ENCODE results near the gene IP6K2. TPM values are rescaled to one million over a fixed set of nuclear protein-coding genes. Genes with fewer than 3 reads are reported as not detected.

The IP6K2 gene
- total and polyA plus RNA-seq, 2 of the 8 experiments (the other 6 are each of a cell fraction or from before 2014, with no cell fraction given): 95.8 to 144 TPM

DNA sequence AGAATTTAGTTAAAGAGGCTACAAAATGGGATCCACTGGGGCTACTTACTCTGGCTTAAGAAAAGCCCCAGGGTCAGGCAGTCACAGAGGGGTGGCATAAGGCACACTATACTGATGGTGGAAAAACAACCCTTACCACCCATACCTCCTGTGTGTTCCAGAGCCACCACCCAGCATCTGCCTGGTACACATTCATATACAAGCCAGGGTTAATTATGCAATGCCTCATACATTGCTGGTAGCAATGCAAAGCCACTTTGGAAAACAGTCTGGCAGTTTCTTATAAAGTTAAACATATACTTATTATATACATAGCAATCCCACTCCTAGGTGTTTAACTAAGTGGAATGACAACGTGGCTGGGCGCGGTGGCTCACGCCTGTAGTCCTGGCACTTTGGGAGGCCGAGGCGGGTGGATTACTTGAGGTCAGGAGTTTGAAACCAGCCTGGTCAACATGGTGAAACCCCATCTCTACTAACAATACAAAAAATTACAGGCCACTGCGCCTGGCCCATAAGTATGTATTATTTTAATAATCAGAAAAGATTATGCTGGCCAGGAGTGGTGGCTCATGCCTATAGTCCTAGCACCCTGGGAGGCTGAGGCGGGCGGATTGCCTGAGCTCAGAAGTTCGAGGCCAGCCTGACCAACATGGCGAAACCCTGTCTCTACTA is 16.2 kb downstream of the IP6K2 start:
- H3K23me2 ChIP-seq (ENCODE audit: low read depth, low read length): no peaks in the 10 kb centered on the region
- no peak for TF ChIP-seq CREB1 (IDR thresholded peaks at IDR 0.05)
- no peak for TF ChIP-seq ASH2L (IDR thresholded peaks at IDR 0.05; ENCODE audit: low read length)
- TF ChIP-seq TEAD4 (IDR thresholded peaks at IDR 0.05; ENCODE audit: low read depth, low read length): no peak
- TF ChIP-seq CBX5 (IDR thresholded peaks at IDR 0.05; ENCODE audit: low read depth, low read length): no peak
- no peak for TF ChIP-seq BRCA1 (IDR thresholded peaks at IDR 0.05; ENCODE audit: low read depth, low read length)
- TF ChIP-seq TCF12 (IDR thresholded peaks at IDR 0.05; ENCODE audit: low read depth, low read length): no peak
- no peak for TF ChIP-seq BCL11A (IDR thresholded peaks at IDR 0.05; ENCODE audit: low read depth in 2 of 2, low read length in 2 of 2)
- no peak for TF ChIP-seq EZH2 (IDR thresholded peaks at IDR 0.05; ENCODE audit: low read depth, low read length, severe bottlenecking)
- TF ChIP-seq YY1 (IDR thresholded peaks at IDR 0.05; ENCODE audit: low read depth, low read length): no peak
- TF ChIP-seq KDM1A (IDR thresholded peaks at IDR 0.05; ENCODE audit: borderline replicate concordance, low read length): no peak
- TF ChIP-seq ZNF274 (IDR thresholded peaks at IDR 0.05; ENCODE audit: borderline replicate concordance, extremely low read depth, low read length): no peak
- no peak for TF ChIP-seq SP2 (IDR thresholded peaks at IDR 0.05; ENCODE audit: low read length)
- H2BK15ac ChIP-seq (ENCODE audit: low read length): no peak overlapping the region
- H3K23ac ChIP-seq (ENCODE audit: insufficient read length): no peak overlapping the region
- H3K4ac ChIP-seq (replicated peaks; ENCODE audit: insufficient read length, low read depth, low read length): no peak overlapping the region
- CTCF ChIA-PET (ENCODE audit: partially characterized antibody): no interaction called here
- no peaks in the 10 kb centered on the region for H3K27me3 ChIP-seq (replicated peaks in 1 of 4; ENCODE audit: control insufficient read depth in 3 of 4, extremely low read depth in 1 of 4, insufficient read depth in 3 of 4, low read length in 3 of 4)
- no peak overlapping the region for H4K8ac ChIP-seq (ENCODE audit: extremely low read depth, insufficient read depth, low read length)
- 92% methylated on average over 11 of the region's 11 CpGs; no CpG with 5 or more reads in 1 of the 2 experiments for WGBS, 2 experiments (ENCODE audit: extremely low coverage in 1 of 2, insufficient coverage in 1 of 2, insufficient read length in 1 of 2, insufficient replicate concordance in 2 of 2, low coverage in 1 of 2, low lambda C conversion rate in 2 of 2, missing lambda C conversion rate in 1 of 2)
- H3K14ac ChIP-seq (ENCODE audit: insufficient read length): no peak overlapping the region
- H2BK120ac ChIP-seq (replicated peaks; ENCODE audit: low read depth, low read length): no peak overlapping the region
- H2BK5ac ChIP-seq (ENCODE audit: low read depth, low read length): no peak overlapping the region
- peaks cover 6% of the 10 kb centered on the region for H3K79me1 ChIP-seq (ENCODE audit: low read depth, low read length)
- FAIRE-seq: no peak
- no peak for DNase-seq (ENCODE audit: low read depth in 1 of 2, low spot score in 2 of 2)
- H4K5ac ChIP-seq (ENCODE audit: insufficient read length, low read depth, low read length): no peak overlapping the region
- no peak overlapping the region for H2AK5ac ChIP-seq (ENCODE audit: low read depth, low read length)
- no peak overlapping the region for H3K56ac ChIP-seq (replicated peaks; ENCODE audit: insufficient read length, low read depth, low read length)
- no peak overlapping the region for H3K27ac ChIP-seq (ENCODE audit: low read depth, low read length)
- H3K4me1 ChIP-seq (replicated peaks in 1 of 4; ENCODE audit: control insufficient read depth in 3 of 4, insufficient read depth in 4 of 4, low read length in 3 of 4): peaks cover 0 to 12% (median 3%) of the 10 kb centered on the region in 4 experiments; a peak in 6 of 7 replicates
- H3K9ac ChIP-seq (replicated peaks in 1 of 4; ENCODE audit: extremely low read depth in 1 of 4, low read depth in 3 of 4, low read length in 3 of 4): no peak overlapping the region; a peak in 1 of 7 replicates
- H4K20me1 ChIP-seq (replicated peaks in 1 of 2; ENCODE audit: control insufficient read depth in 1 of 2, insufficient read depth in 2 of 2, low read length in 2 of 2): peaks cover 14 to 30% of the 10 kb centered on the region in 2 experiments
- H3K4me2 ChIP-seq (ENCODE audit: insufficient read depth in 1 of 2, low read depth in 2 of 2, low read length in 2 of 2): no peak overlapping the region
- H4K91ac ChIP-seq (replicated peaks; ENCODE audit: insufficient read length, low read length): no peak overlapping the region
- H2AFZ ChIP-seq (ENCODE audit: low read length): no peak overlapping the region
- no peak overlapping the region for H3K4me3 ChIP-seq (ENCODE audit: extremely low read depth in 1 of 4, insufficient read depth in 2 of 4, low read depth in 3 of 4, low read length in 4 of 4)
- H3K79me2 ChIP-seq (ENCODE audit: control insufficient read depth in 1 of 2, insufficient read depth in 2 of 2, low read length in 2 of 2): peaks cover 38 to 91% of the 10 kb centered on the region in 2 experiments
- H3K36me3 ChIP-seq (ENCODE audit: control insufficient read depth in 2 of 4, insufficient read depth in 4 of 4, low read length in 3 of 4): peaks cover 2 to 33% (median 9%) of the 10 kb centered on the region in 4 experiments; a peak in 5 of 8 replicates
- H3K9me3 ChIP-seq (ENCODE audit: insufficient read depth in 2 of 2, low read depth in 1 of 2, low read length in 1 of 2): no peaks in the 10 kb centered on the region
- no peak overlapping the region for H2BK12ac ChIP-seq (ENCODE audit: low read depth, low read length)
- no peak overlapping the region for H2BK20ac ChIP-seq (ENCODE audit: low read length)
- POLR2A ChIA-PET (ENCODE audit: partially characterized antibody): interaction anchor here (0.5 to 13.3 kb wide), 7 partner anchors 10 to 392 kb away, joined by 3 to 187 read pairs (median 3); partner anchors contain the start of genes IP6K2, NCKIPSD and QRICH1
- H3K18ac ChIP-seq (ENCODE audit: extremely low read depth, low read length): no peak overlapping the region
